Measurements from ENCODE around the gene GSN.

DNA sequence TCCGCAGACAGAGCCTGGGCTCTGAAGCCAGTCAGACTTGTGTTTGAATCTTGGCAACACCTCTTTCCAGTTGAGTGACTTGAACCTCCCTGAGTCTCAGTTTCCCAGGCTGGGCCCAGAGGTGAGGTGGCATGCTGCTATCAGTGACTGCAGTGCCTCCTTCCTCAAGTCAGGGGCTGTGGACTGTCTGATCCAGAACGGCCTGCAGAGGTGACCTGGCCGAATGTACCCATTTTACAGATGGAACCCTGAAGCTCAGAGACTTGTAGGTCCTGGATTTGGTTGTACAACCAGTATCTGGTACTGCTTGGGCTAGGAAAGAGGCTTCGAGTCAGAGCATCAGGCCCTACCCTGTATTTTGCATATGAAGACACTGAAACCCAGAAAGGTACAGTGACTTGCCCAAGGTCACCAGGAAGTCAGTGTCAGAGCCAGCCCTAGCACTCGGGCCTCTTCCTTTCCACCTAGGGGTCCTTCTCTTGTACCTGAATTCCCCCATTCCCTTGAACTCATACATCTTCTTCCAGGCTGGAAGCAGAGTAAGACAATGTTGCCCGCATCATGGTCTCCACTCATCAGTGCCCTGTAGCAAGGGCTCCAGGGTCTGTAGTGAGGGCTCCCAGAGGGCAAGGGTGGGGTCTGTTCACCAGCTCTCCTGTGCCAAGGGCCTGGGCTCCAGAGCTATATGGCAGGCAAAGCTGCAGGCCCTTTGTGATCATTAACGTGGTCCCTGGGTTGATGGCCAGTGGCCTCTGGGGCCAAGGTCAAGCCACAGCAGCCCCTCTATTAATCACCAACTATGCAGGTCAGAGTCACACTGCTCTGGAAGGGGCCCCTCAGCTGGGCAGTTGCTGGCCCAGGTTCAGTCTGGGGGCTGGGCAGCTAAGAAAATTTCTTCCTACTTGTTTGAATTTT, 28.5 kb downstream of the GSN start:
- TF ChIP-seq, protein P1, sequence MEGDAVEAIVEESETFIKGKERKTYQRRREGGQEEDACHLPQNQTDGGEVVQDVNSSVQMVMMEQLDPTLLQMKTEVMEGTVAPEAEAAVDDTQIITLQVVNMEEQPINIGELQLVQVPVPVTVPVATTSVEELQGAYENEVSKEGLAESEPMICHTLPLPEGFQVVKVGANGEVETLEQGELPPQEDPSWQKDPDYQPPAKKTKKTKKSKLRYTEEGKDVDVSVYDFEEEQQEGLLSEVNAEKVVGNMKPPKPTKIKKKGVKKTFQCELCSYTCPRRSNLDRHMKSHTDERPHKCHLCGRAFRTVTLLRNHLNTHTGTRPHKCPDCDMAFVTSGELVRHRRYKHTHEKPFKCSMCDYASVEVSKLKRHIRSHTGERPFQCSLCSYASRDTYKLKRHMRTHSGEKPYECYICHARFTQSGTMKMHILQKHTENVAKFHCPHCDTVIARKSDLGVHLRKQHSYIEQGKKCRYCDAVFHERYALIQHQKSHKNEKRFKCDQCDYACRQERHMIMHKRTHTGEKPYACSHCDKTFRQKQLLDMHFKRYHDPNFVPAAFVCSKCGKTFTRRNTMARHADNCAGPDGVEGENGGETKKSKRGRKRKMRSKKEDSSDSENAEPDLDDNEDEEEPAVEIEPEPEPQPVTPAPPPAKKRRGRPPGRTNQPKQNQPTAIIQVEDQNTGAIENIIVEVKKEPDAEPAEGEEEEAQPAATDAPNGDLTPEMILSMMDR (IDR thresholded peaks at IDR 0.05): no peak
- TF ChIP-seq POLR2AphosphoS5 (IDR thresholded peaks at IDR 0.05; ENCODE audit: low read depth, low read length): no peak
